Measurements from ENCODE around the gene ADAM12. TPM values are rescaled to one million over a fixed set of nuclear protein-coding genes. Genes with fewer than 3 reads are reported as not detected.

ADAM12 gene
- total RNA-seq, 4 donors from 2014 or later, result 0.78 to 10.5 (median 1.2) TPM

DNA sequence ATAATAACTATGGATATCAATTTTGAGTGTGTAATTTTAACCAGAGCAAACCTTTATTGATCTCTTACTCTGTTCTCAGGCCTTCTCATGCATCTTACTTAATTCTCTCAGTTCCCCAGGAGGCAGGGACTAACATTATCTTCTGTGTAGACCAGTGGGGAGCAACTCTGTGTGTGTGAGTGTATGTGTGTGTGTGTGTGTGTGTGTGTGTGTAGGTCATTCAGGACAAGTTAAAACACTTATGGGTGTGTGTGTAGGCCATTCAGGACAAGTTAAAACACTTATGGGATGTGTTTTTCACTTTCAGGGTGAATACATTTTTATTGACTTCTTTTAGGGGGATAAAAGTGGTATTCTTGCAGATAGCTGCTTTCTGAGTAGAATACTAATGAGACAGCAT is 145.0 kb downstream of the ADAM12 start:
- Histone ChIP-seq H3K4me3 (no peak overlapping the region), H3K9me3 (no peaks in the 10 kb centered on the region), H3K36me3 (no peaks in the 10 kb centered on the region), H3K27me3 (no peaks in the 10 kb centered on the region), H3K4me1 (peaks cover 0 to 17% (median 0%) of the 10 kb centered on the region in 4 donors), H3K27ac (no peak overlapping the region)
- TF ChIP-seq EP300 (IDR thresholded peaks at IDR 0.05), result no peak
- no peak for TF ChIP-seq POLR2A (IDR thresholded peaks at IDR 0.05)
- TF ChIP-seq, protein P1, sequence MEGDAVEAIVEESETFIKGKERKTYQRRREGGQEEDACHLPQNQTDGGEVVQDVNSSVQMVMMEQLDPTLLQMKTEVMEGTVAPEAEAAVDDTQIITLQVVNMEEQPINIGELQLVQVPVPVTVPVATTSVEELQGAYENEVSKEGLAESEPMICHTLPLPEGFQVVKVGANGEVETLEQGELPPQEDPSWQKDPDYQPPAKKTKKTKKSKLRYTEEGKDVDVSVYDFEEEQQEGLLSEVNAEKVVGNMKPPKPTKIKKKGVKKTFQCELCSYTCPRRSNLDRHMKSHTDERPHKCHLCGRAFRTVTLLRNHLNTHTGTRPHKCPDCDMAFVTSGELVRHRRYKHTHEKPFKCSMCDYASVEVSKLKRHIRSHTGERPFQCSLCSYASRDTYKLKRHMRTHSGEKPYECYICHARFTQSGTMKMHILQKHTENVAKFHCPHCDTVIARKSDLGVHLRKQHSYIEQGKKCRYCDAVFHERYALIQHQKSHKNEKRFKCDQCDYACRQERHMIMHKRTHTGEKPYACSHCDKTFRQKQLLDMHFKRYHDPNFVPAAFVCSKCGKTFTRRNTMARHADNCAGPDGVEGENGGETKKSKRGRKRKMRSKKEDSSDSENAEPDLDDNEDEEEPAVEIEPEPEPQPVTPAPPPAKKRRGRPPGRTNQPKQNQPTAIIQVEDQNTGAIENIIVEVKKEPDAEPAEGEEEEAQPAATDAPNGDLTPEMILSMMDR (IDR thresholded peaks at IDR 0.05), result no peak
- DNase-seq (ENCODE audit: low spot score in 2 of 2), result no peak

DNA sequence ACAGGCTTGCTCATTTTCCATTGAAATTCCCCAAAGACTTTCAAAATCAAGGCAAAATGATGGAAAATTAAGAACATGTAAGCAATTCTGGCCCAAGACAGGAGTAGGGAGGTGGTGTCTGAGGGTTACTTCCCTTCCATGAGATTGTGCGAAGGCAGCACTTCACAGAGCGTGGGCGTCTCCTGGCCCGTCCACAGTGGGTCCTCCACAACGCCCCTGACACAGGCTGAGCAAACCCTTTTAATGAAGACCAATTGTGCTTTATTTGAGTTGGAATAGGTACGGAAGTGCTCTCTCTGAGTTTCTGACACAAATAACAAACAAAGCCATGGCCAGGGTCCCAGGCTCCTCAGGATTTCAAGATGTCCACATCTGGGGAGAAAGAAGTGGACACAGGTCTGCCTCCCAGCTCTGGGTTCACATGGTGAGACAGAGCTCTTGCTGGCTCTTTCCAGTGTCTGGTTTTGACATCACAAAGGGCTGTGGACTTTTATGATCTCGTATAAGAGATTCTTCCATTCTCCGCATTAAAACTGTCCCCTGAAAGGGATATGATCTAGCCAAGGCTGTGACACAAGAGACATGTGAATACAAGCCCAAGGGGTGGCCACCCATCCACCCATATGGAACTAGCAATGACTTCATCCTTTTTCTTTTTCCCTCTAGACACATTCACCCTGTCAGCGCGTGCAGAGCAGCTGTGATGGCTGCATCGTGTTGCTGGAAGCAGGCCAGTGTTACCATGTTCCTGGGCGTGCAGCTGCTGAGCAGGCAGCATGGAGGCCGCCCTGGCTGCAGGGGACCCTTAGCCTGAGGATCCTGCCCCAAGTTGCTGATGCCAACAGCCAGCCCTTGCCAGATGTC is 145.6 kb downstream of the ADAM12 start:
- TF ChIP-seq EP300 (IDR thresholded peaks at IDR 0.05) (no peak), POLR2A (IDR thresholded peaks at IDR 0.05) (no peak)
- TF ChIP-seq, protein P1 (IDR thresholded peaks at IDR 0.05), result no peak
- DNase-seq (ENCODE audit: low spot score in 2 of 2), result no peak
- no peaks in the 10 kb centered on the region for H3K9me3 ChIP-seq
- H3K27ac ChIP-seq, result no peak overlapping the region
- H3K4me3 ChIP-seq, result no peak overlapping the region
- WGBS, 2 donors, result 50 to 57% methylated on average over 13 of the region's 13 CpGs
- no peaks in the 10 kb centered on the region for H3K36me3 ChIP-seq
- no peaks in the 10 kb centered on the region for H3K27me3 ChIP-seq
- peaks cover 0 to 17% (median 0%) of the 10 kb centered on the region in 4 donors for H3K4me1 ChIP-seq

GRCh38 chr10:126240483-126240882 is 147.8 kb downstream of the ADAM12 start:
- WGBS, 2 donors, result 39 to 53% methylated on average over 8 of the region's 8 CpGs

GRCh38 chr10:126239844-126240243 is 148.4 kb downstream of the ADAM12 start:
- TF ChIP-seq, protein P1 (IDR thresholded peaks at IDR 0.05), result no peak
- TF ChIP-seq POLR2A (IDR thresholded peaks at IDR 0.05), result no peak
- TF ChIP-seq EP300 (IDR thresholded peaks at IDR 0.05), result no peak
- no peak overlapping the region for H3K27ac ChIP-seq

More at GRCh38 chr10:126240483-126240882, 147.8 kb downstream of the ADAM12 start:
- Histone ChIP-seq H3K36me3 (no peaks in the 10 kb centered on the region), H3K27ac (no peak overlapping the region), H3K27me3 (no peaks in the 10 kb centered on the region), H3K4me1 (peaks cover 0 to 17% (median 0%) of the 10 kb centered on the region in 4 donors), H3K4me3 (no peak overlapping the region), H3K9me3 (no peaks in the 10 kb centered on the region)
- TF ChIP-seq POLR2A (IDR thresholded peaks at IDR 0.05) (no peak), EP300 (IDR thresholded peaks at IDR 0.05) (no peak)
- TF ChIP-seq, protein P1 (IDR thresholded peaks at IDR 0.05), result no peak
- DNase-seq (ENCODE audit: low spot score in 2 of 2), result no peak

More at GRCh38 chr10:126239844-126240243, 148.4 kb downstream of the ADAM12 start:
- H3K9me3 ChIP-seq, result no peaks in the 10 kb centered on the region
- no peaks in the 10 kb centered on the region for H3K36me3 ChIP-seq
- 83 to 92% methylated on average over 8 of the region's 8 CpGs for WGBS, 2 donors
- H3K4me1 ChIP-seq, result peaks cover 0 to 19% (median 0%) of the 10 kb centered on the region in 4 donors
- no peak for DNase-seq (ENCODE audit: low spot score in 2 of 2)
- no peaks in the 10 kb centered on the region for H3K27me3 ChIP-seq
- H3K4me3 ChIP-seq, result no peak overlapping the region
